ENCODE results near the gene COPS3.

COPS3 gene

DNA sequence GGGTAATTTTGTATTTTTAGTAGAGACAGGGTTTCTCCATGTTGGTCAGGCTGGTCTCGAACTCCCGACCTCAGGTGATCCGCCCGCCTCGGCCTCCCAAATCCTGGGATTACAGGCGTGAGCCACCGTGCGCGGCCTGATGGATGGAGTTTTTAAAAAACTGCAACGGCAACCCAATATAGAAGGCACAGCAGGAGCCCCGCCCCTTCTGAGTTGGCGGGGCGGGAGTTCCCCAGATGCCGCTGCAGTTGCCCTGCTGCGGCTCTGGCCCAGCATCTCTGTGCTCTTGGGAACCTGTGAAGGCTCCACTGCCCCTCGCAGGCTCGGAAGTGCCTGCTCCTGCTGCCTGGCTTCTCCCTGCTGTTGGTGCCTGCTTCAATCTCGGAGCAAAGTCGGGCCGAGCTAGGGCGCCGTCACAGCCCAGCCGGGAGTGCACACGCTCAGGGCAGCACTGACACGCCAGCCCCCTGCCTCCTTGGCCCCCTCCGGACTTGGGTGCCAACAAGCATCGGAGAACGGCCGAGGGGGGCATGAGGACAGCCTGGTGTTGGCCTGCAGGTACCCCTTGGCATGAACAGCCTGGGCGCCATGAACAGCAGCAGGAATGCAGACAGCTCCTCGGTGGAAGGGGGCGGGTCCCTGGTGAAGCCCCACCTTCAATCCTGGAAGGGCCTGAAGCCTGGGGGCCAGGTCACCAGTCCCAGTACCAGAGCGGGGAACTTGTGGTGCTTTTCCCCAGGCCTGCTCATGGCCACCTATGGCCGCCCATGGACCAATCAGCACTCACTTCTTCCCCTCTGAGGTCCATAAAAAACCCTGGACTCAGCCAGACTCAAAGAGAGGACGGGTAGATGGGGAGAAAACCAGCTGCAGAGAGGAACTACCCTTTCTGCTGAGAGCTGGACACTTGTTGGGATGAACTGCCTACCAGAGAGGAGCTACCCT lies 19.9 kb upstream of the COPS3 start:
- peak overlapping the region; percentile 61 for H3K4me3 ChIP-seq (ENCODE audit: low read depth, low read length)
- TF ChIP-seq, protein P1, sequence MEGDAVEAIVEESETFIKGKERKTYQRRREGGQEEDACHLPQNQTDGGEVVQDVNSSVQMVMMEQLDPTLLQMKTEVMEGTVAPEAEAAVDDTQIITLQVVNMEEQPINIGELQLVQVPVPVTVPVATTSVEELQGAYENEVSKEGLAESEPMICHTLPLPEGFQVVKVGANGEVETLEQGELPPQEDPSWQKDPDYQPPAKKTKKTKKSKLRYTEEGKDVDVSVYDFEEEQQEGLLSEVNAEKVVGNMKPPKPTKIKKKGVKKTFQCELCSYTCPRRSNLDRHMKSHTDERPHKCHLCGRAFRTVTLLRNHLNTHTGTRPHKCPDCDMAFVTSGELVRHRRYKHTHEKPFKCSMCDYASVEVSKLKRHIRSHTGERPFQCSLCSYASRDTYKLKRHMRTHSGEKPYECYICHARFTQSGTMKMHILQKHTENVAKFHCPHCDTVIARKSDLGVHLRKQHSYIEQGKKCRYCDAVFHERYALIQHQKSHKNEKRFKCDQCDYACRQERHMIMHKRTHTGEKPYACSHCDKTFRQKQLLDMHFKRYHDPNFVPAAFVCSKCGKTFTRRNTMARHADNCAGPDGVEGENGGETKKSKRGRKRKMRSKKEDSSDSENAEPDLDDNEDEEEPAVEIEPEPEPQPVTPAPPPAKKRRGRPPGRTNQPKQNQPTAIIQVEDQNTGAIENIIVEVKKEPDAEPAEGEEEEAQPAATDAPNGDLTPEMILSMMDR (IDR thresholded peaks at IDR 0.05; ENCODE audit: borderline replicate concordance, insufficient read depth, low read depth, low read length) = no peak

DNA sequence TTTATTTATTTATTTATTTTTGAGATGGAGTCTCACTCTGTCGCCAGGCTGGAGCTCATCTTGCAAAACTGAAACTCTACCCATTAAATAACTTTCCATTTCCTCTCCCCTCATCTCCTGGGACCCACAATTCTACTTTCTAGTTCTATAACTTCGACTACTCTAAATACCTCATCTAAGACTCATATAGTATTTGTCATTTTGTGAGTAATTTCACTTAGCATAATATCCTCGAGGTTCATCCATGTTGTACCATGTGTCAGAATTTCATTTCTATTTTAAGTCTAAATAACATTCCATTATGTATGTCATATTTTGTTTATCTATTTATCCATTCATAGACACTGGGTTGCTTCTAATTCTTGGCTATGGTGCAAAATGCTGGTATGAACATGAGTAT lies 17.1 kb upstream of the COPS3 start:
- TF ChIP-seq, protein P1 (IDR thresholded peaks at IDR 0.05; ENCODE audit: borderline replicate concordance, insufficient read depth, low read depth, low read length) = no peak
- no peak overlapping the region for H3K4me3 ChIP-seq (ENCODE audit: low read depth, low read length)

DNA sequence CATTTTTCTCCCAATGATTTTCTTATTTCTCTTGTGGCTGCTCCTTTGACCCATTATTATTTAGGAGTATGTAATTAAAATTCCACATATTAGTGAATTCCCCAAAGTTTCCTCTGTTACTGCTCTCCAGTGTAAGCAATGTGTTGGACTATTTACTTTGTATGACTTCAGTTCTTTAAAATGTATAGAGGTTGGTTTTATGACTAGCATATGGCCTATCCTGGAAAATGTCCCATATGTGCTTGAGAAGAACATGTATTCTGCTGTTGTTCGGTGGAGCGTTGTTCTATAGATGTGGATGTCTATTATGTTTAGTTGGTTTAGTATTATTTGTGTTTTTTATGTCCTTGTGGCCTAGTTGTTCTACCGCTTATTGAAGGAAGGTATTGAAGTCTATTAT lies 16.2 kb upstream of the COPS3 start:
- TF ChIP-seq, protein P1 (IDR thresholded peaks at IDR 0.05; ENCODE audit: borderline replicate concordance, insufficient read depth, low read depth, low read length) = no peak
- H3K4me3 ChIP-seq (ENCODE audit: low read depth, low read length) = no peak overlapping the region

DNA sequence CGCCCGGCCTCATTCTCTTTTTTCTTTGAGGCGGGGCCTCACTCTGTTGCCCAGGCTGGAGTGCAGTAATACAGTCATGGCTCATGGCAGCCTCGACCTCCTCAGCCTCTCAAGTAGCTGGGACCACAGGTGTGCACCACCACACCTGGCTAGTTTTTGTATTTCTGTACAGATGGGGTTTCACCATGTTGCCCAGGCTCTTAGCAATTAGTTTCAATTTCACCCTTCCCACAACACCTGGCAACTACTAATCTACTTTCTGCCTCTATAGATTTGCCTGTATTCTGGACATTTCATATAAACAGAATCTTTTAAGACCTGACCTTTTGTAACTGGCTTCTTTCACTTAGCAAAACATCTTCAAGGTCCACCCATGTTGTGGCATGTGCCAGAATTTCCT lies 14.1 kb upstream of the COPS3 start:
- TF ChIP-seq, protein P1 (IDR thresholded peaks at IDR 0.05; ENCODE audit: borderline replicate concordance, insufficient read depth, low read depth, low read length) = no peak
- no peak overlapping the region for H3K4me3 ChIP-seq (ENCODE audit: low read depth, low read length)

DNA sequence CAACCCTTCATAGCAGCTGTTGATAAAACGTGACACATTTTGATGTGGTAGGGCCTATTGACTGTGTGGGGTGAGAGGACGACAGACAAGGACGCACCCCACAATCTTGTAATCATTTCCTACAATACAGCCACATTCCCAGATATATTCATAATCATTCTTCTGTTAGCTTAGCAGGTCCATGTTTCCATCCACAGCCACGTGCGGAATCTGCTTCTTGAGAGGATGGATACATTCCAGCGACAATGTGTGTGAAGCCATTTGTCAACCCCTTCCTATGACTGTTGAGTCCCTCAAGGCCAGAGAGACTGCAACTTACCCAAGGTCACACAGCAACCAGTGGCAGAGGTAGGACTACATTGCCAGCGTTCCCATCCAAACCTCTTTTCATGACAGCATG lies 8.7 kb upstream of the COPS3 start:
- TF ChIP-seq, protein P1 (IDR thresholded peaks at IDR 0.05; ENCODE audit: borderline replicate concordance, insufficient read depth, low read depth, low read length) = no peak
- H3K4me3 ChIP-seq (ENCODE audit: low read depth, low read length) = no peak overlapping the region

DNA sequence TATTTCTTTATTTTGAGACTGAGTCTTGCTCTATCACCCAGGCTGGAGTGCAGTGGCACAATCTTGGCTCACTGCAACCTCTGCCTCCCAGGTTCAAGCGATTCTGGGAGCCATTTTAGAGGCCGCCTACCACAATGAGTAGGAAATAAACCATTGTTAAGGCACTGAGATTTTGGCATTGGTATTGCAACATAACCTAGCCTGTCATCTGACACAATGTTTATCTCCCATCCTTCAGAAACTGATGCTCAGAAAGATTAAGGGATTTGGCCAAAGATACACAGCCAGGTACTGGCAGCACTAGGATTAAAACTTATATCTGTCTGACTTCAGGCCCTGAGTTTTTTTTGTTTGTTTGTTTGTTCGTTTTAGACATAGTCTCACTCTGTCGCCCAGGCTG lies 8.0 kb upstream of the COPS3 start:
- TF ChIP-seq, protein P1 (IDR thresholded peaks at IDR 0.05; ENCODE audit: borderline replicate concordance, insufficient read depth, low read depth, low read length) = no peak

DNA sequence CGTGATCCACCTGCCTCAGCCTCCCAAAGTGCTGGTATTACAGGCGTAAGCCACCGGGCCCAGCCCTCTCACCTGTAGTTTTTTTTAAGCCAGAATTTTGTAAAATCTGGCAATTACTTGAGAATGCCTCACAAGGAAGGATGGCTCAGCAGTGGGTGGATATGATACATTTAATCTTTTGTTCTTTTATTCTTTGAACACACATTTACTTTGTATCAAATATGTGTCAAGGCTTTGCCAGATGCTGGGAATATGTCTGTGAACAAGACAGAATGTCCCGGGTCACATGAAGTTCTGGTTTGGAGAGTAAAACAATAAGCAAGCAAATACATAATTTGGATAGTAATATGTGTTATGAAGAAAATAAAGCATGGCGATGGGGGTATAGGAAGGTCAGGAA lies 4.9 kb upstream of the COPS3 start:
- TF ChIP-seq, protein P1 (IDR thresholded peaks at IDR 0.05; ENCODE audit: borderline replicate concordance, insufficient read depth, low read depth, low read length) = no peak
- H3K4me3 ChIP-seq (ENCODE audit: low read depth, low read length) = no peak overlapping the region

More for the DNA sequence above, 8.0 kb upstream of the COPS3 start:
- H3K4me3 ChIP-seq (ENCODE audit: low read depth, low read length) = no peak overlapping the region

All from GM12875 (cell line).